GM23338 (cell line): ENCODE results near the gene NEK7. TPM values are rescaled to one million over a fixed set of nuclear protein-coding genes. Genes with fewer than 3 reads are reported as not detected.

Experiments
- ATAC-seq: fragments of 200-7000 bp; cut with Tn5 transposase; 3 replicates; pipeline ENCODE4 v1.9.1; 2020
- DNase-seq: peaks from one replicate; pipeline ENCODE4 v3.0.0-alpha.2; 2015; ENCODE audit warnings: low spot score
- H2AFZ ChIP-seq: fragments of 200-600 bp; sonication (generic); 2 replicates; pipeline ENCODE4 v1.8.0; 2016; ENCODE audit warnings: antibody characterized with exemption, mild to moderate bottlenecking, moderate library complexity
- H3F3A ChIP-seq: fragments of 200-600 bp; sonication (generic); replicated peaks from 2 replicates; pipeline ENCODE4 v1.8.0; 2017; ENCODE audit warnings: antibody characterized with exemption, mixed run types, low read depth
- H3K27ac ChIP-seq: fragments of 200-600 bp; sonication (generic); 2 replicates; pipeline ENCODE4 v1.6.1; 2016; ENCODE audit warnings: low read depth
- H3K27me3 ChIP-seq: fragments of 200-600 bp; sonication (generic); 2 replicates; pipeline ENCODE4 v1.8.0; 2016; ENCODE audit warnings: mild to moderate bottlenecking, mixed run types, moderate library complexity; ENCODE audit not compliant: insufficient read depth
- H3K36me3 ChIP-seq: fragments of 200-600 bp; sonication (generic); 2 replicates; pipeline ENCODE4 v1.8.0; 2016; ENCODE audit warnings: mild to moderate bottlenecking; ENCODE audit not compliant: insufficient read depth
- H3K4me1 ChIP-seq: fragments of 200-600 bp; sonication (generic); 2 replicates; pipeline ENCODE4 v1.8.0; 2016; ENCODE audit warnings: mild to moderate bottlenecking, moderate library complexity; ENCODE audit not compliant: insufficient read depth
- H3K4me2 ChIP-seq: fragments of 200-600 bp; sonication (generic); 2 replicates; pipeline ENCODE4 v1.7.1; 2017; ENCODE audit warnings: mixed run types
- H3K4me3 ChIP-seq: fragments of 200-600 bp; sonication (generic); 2 replicates; pipeline ENCODE4 v1.6.1; 2016; ENCODE audit warnings: mixed run types
- H3K79me2 ChIP-seq: fragments of 200-600 bp; sonication (generic); replicated peaks from 2 replicates; pipeline ENCODE4 v1.8.0; 2017; ENCODE audit warnings: mild to moderate bottlenecking; ENCODE audit not compliant: insufficient read depth
- H3K9me2 ChIP-seq: fragments of 200-600 bp; sonication (generic); 2 replicates; pipeline ENCODE4 v1.8.0; 2017; ENCODE audit not compliant: insufficient read depth
- H4K20me1 ChIP-seq: fragments of 200-600 bp; sonication (generic); replicated peaks from 2 replicates; pipeline ENCODE4 v1.8.0; 2017; ENCODE audit warnings: mild to moderate bottlenecking; ENCODE audit not compliant: insufficient read depth
- H3K27ac Mint-ChIP-seq: 2 replicates; pipeline ENCODE4 v1.8.0; 2020; ENCODE audit warnings: inconsistent platforms, mild to moderate bottlenecking, moderate library complexity, mixed read lengths
- H3K27me3 Mint-ChIP-seq: 3 replicates; pipeline ENCODE4 v1.8.0; 2022; ENCODE audit warnings: low read depth, mild to moderate bottlenecking, moderate library complexity, mixed read lengths, inconsistent platforms; ENCODE audit not compliant: insufficient read depth, poor library complexity
- H3K36me3 Mint-ChIP-seq: 3 replicates; pipeline ENCODE4 v1.8.0; 2021; ENCODE audit warnings: low read depth, mild to moderate bottlenecking, inconsistent platforms, moderate library complexity, mixed read lengths
- H3K4me1 Mint-ChIP-seq: 3 replicates; pipeline ENCODE4 v1.8.0; 2020; ENCODE audit warnings: mild to moderate bottlenecking, inconsistent platforms, mixed read lengths
- H3K4me3 Mint-ChIP-seq: 3 replicates; pipeline ENCODE4 v1.8.0; 2021; ENCODE audit warnings: moderate library complexity, mild to moderate bottlenecking, inconsistent platforms, mixed read lengths
- H3K9me3 Mint-ChIP-seq: 3 replicates; pipeline ENCODE4 v1.8.0; 2020; ENCODE audit warnings: moderate library complexity, mild to moderate bottlenecking, inconsistent platforms, mixed read lengths
- CREB1 ChIP-seq: fragments of 250-450 bp; sonication (Bioruptor Pico); IDR thresholded peaks from 2 replicates; pipeline ENCODE4 v1.5.0; 2020; ENCODE audit warnings: low read depth, mild to moderate bottlenecking, moderate library complexity
- CTCF ChIP-seq, 2 experiments: fragments of 200-600 bp in 1 of 2; sonication (generic) in 1 of 2; conservative IDR thresholded peaks; 2 replicates each; pipeline versions ENCODE4 v1.5.1 to v1.6.1; 2016 to 2017; ENCODE audit warnings: antibody characterized with exemption in 2 of 2, low read depth in 2 of 2, mild to moderate bottlenecking in 2 of 2, moderate library complexity in 1 of 2
- ETS1 ChIP-seq: IDR thresholded peaks from 2 replicates; pipeline ENCODE4 v1.6.1; 2016; ENCODE audit warnings: antibody characterized with exemption
- EZH2 ChIP-seq: fragments of 200-600 bp; sonication (generic); IDR thresholded peaks from one replicate; pipeline ENCODE4 v1.8.0; 2017; ENCODE audit warnings: antibody characterized with exemption, mild to moderate bottlenecking, low read depth; ENCODE audit not compliant: unreplicated experiment
- EZH2phosphoT487 ChIP-seq: fragments of 200-600 bp; sonication (generic); IDR thresholded peaks from one replicate; pipeline ENCODE4 v1.8.1; 2018; ENCODE audit warnings: antibody characterized with exemption; ENCODE audit not compliant: unreplicated experiment
- JUNB ChIP-seq: IDR thresholded peaks from one replicate; pipeline ENCODE4 v1.6.1; 2016; ENCODE audit warnings: antibody characterized with exemption; ENCODE audit not compliant: unreplicated experiment
- NANOG ChIP-seq: IDR thresholded peaks from 2 replicates; pipeline ENCODE4 v1.6.1; 2016; ENCODE audit warnings: antibody characterized with exemption, borderline replicate concordance
- POLR2AphosphoS5 ChIP-seq: IDR thresholded peaks from 2 replicates; pipeline ENCODE4 v1.6.1; 2016; ENCODE audit warnings: antibody characterized with exemption, low read depth
- REST ChIP-seq: IDR thresholded peaks from one replicate; pipeline ENCODE4 v1.6.1; 2018; ENCODE audit warnings: antibody characterized with exemption; ENCODE audit not compliant: unreplicated experiment
- STAT1 ChIP-seq: IDR thresholded peaks from one replicate; pipeline ENCODE4 v1.6.1; 2016; ENCODE audit warnings: antibody characterized with exemption; ENCODE audit not compliant: unreplicated experiment
- ZNF114 ChIP-seq: fragments of 250-450 bp; sonication (Bioruptor Pico); IDR thresholded peaks from 2 replicates; pipeline ENCODE4 v1.5.0; 2020; ENCODE audit warnings: mild to moderate bottlenecking, moderate library complexity
- ZNF331 ChIP-seq: fragments of 250-450 bp; sonication (Bioruptor Pico); IDR thresholded peaks from 2 replicates; pipeline ENCODE4 v1.5.0; 2020; ENCODE audit warnings: low read depth, mild to moderate bottlenecking, moderate library complexity
- ZNF462 ChIP-seq: fragments of 250-450 bp; sonication (Bioruptor Pico); IDR thresholded peaks from 2 replicates; pipeline ENCODE4 v1.5.0; 2020; ENCODE audit warnings: mild to moderate bottlenecking, moderate library complexity
- polyA plus RNA-seq: library from polyadenylated mRNA; unstranded; fragments of >200 nt; fragmentation: Nextera tagmentation; extraction: Ambion mirVana; gene quantifications from 2 replicates; pipeline ENCODE4 v1.2.1, GENCODE V29; 2016
- total RNA-seq: library from RNA; depleted of rRNA; stranded (reverse); fragments of >200 nt; shearing (Covaris generic); gene quantifications from 2 replicates; pipeline ENCODE4 v1.2.3, GENCODE V29; 2014

Gene NEK7
- total and polyA plus RNA-seq, 2 experiments from 2014 or later: 4.8 to 15.3 TPM

GRCh38 chr1:198275597-198275996 is 118.8 kb downstream of the NEK7 start:
- Mint-ChIP-seq H3K27ac (no peak overlapping the region), H3K4me3 (no peak overlapping the region), H3K36me3 (no peaks in the 10 kb centered on the region), H3K4me1 (peaks cover 10% of the 10 kb centered on the region; the same call in 2 of the 3 replicates), H3K27me3 (peaks cover 2% of the 10 kb centered on the region), H3K9me3 (no peaks in the 10 kb centered on the region)
- Histone ChIP-seq H3K9me2 (no peaks in the 10 kb centered on the region), H3K27ac (no peak overlapping the region), H4K20me1 (no peaks in the 10 kb centered on the region), H3K27me3 (no peaks in the 10 kb centered on the region), H2AFZ (no peak overlapping the region), H3K4me2 (no peak overlapping the region), H3F3A (no peaks in the 10 kb centered on the region), H3K4me3 (no peak overlapping the region), H3K4me1 (peaks cover 10% of the 10 kb centered on the region; the same call in 1 of the 2 replicates), H3K79me2 (no peaks in the 10 kb centered on the region), H3K36me3 (no peaks in the 10 kb centered on the region)
- DNase-seq: no peak
- ATAC-seq: no peak
- TF ChIP-seq REST (no peak), CREB1 (CRISPR knock-in tag) (no peak), ZNF331 (no peak), ETS1 (no peak), EZH2phosphoT487 (no peak), NANOG (no peak), ZNF462 (CRISPR knock-in tag) (no peak), STAT1 (no peak), JUNB (no peak), EZH2 (no peak), ZNF114 (no peak), POLR2AphosphoS5 (no peak), CTCF (conservative IDR thresholded peaks at IDR 0.05; ENCODE audit: low read depth in 2 of 2) (no peak; a peak in 2 of 4 replicates)
